GM20431 (cell line): ENCODE measurements around the gene ABCE1.
"Not testable (repeated sequence)": the region's sequence is repeated elsewhere in the genome, so short reads cannot be mapped to it uniquely, and the experiment has no call there.

Source experiments
- in situ Hi-C: fragments of 300-500 bp; cut with MseI, MboI; formaldehyde crosslinking; loops from one replicate; pipeline ENCODE4 v1.15.0; 2020; ENCODE audit warnings: low sequenced_read_pairs; ENCODE audit not compliant: unreplicated experiment

Gene ABCE1

DNA sequence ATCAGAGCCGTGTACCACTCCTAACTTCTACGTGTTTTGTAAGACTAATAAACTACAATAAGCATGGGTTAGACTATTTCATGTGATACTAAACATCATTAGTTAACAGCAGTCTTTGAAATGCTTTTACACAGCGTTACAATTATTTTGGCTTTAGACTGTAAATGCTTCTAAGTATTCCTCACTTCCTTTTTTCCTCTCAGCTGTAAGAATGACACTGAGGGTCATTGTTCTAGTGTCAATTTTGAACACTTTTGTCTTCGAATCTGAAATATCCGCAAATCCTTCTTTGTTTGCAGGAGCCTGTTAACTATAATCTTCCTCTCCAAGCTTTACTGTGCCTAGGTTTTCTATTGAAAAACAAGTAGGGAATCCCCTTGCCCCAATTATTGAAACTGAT is 1.5 kb downstream of the ABCE1 start:
- in situ Hi-C loops = no loop called here

- in situ Hi-C loops = no loop called here
Observed at GRCh38 chr4:145101091-145101490, 3.0 kb downstream of the ABCE1 start.

- in situ Hi-C loops = no loop called here
Observed at GRCh38 chr4:145102619-145103018, 4.5 kb downstream of the ABCE1 start.

GRCh38 chr4:145103496-145103895 is 5.4 kb downstream of the ABCE1 start:
- in situ Hi-C loops = no loop called here

DNA sequence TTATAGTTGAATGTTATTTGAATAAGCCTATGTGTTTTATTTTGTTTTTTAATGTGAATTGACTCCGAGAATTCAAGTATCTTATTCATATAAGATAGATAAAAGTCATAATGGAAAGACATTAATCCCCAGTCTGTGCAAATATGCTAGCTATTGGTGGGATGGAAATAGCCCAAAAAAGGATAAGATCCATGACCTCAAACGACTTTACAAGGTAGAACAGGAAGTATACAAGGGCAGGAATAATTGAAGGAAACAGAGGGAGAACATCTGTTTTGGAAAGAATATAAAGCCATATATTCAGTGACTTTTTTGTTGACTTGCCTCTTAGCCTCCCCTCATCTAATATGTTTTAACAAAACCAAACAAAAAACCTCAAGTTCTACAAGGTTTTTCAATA is 9.0 kb downstream of the ABCE1 start:
- in situ Hi-C loops = no loop called here

- in situ Hi-C loops = no loop called here
Observed at GRCh38 chr4:145108128-145108527, 10.0 kb downstream of the ABCE1 start.

DNA sequence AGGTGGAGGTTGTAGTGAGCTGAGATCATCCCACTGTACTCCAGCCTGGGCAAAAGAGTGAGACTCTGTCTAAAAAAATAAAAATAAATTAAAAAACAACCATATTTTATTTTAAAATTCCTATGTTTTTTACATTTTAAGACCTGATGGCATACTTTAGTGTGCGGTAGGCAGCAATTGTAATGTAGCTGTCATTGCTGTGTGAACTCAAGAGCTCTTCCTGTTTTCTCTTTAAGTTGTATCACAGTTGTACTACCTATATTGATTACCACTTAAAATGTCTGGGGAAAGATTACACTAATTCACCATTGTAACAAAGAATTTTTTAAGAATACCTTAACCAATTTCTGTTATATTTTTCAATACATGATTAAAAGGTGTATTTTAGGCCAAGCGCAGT is 27.3 kb downstream of the ABCE1 start:
- in situ Hi-C loops = no loop called here

GRCh38 chr4:145130130-145130529 is 32.0 kb downstream of the ABCE1 start:
- in situ Hi-C loops = no loop called here

GRCh38 chr4:145130788-145131399 is 32.8 kb downstream of the ABCE1 start:
- in situ Hi-C loops = no loop called here

DNA sequence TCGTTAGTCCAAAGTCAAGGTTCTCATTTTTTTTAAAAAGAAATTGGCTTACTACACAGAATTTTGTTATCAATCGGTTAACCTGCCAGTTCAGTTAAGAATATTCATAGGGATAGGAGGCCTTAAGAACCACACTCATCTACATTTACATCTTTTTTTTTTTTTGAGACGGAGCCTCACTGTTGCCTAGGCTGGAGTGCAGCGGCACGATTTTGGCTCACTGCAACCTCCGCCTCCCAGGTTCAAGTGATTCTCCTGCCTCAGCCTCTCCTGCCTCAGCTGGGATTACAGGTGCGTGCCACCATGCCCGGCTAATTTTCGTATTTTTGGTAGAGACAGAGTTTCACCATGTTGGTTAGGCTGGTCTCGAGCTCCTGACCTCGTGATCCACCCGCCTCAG is 33.7 kb downstream of the ABCE1 start:
- in situ Hi-C loops = no loop called here

DNA sequence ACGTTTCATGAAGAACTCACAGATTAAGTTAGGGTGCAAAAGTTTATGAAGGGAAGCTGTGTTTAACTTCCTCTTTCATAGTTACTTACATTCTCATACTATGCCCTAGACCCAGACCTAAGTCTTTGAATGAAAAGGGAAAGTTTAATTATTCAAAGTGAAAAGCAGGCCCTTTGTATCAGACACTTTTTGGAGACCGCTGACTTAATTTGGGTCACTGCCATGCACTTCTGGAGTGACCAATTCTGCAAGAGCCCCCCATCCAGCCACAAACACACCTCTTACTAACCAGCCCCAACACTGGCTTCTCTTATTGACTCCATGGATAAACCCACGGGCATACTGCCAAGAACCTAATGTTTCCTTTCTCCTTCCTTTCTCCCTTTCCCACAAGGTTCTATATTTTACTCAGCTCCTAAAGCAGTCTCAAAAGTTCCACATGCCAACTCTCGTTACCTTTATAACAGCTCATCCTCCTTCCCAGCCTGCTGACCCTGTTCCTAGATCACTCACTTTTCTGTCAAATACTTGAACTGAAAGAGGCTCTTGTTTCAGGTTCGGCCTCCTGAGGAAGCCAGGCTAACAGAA is 34.5 kb downstream of the ABCE1 start:
- in situ Hi-C loops = no loop called here

GRCh38 chr4:145136219-145136618 is 38.1 kb downstream of the ABCE1 start:
- in situ Hi-C loops = not testable (repeated sequence)

- in situ Hi-C loops = no loop called here
Observed at GRCh38 chr4:145148980-145149379, 50.9 kb downstream of the ABCE1 start.

DNA sequence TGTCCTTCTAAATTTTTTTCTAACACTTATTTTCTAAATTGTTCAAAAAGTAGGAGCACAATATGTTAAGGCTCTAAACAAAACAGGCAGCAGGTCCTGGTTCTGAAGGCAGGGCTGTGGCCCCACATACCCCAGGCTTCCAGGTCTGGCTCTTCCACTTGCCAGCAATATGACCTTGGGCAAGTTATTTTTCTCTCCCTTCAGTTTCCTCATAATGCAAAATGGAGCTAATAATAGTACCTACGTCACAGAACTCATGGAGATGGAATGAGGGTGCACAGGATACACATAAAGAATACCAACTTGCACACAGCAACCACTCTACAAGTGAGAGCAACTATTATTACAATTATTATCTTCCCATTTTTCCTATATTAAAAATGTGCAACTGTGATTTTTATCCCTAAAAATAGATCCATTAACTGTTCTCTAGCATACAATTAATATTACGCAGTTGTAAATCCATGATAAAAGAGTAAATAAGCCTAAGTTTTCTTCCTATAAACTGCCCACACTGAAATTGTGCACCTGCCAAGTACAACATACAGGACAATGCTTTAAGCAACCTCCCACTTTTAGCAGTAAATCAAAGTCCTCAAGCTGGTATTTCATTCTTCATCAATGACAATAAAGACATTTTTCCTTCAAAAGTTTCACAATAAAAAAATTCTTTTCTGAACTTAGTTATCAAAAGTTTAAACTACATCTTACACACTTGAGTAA is 55.2 kb downstream of the ABCE1 start:
- in situ Hi-C loops = no loop called here

DNA sequence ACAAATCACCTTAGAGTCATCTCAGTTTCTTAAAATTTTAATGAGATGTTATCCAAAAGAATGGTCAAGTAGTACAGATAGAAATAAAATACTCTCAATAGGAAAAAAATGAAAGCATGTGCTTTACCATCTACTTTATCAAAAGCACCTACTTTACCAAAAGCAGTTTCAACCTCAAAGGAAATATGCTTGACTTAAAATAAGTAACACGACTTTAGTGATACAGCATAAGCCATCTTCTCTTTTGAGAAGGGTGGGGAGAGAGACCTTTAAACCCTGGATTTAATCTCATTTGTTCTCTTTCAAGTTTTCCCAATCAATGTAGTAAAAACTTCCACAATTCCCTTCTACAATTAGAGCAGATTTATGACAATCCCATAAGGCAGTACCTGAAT is 55.8 kb downstream of the ABCE1 start:
- in situ Hi-C loops = no loop called here

GRCh38 chr4:145154573-145154972 is 56.5 kb downstream of the ABCE1 start:
- in situ Hi-C loops = no loop called here

DNA sequence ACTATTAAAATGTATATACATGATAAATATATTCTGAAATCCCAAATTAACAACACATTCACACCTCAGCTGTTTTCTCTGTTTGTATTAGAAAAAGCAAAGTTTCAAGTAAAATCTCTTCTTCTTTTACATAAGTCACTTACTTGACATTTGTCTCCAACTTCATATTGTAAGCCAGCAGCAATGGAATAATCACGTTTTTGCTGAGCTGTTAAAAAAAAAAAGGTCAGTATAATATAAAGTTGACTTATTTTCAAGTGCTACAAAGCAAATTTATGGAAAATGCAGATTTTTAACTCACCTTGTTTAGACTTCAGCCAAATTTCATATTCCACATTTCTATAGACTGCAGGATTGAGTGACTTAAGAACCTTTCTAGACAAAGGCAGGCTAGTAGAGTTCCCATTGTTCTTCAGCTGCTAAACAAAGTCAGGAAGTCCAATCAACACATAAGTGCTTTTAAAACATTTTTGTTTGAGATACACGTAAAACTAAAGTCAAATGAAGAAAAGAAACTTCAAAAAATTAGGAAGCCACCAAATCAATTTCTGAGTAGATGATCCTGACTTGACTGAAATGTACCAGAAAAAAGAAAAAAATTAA is 57.3 kb downstream of the ABCE1 start:
- in situ Hi-C loops = no loop called here

DNA sequence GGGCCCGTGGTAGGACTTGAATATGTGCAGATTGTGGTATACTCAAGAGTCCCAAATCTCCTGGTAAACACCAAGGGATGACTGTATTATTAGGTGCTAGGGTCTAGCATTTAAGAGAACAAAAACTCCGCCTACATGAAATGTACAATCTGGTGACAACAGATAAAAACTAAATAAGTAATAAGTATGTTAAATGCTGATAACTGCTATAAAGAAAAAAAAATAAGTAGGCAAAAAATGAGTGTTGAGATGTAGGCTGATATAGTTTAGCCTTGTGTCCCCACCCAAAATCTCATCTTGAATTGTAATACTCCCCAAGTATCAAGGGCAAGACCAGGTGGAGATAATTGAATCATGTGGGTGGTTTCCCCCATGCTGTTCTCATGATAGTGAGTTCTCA is 58.9 kb downstream of the ABCE1 start:
- in situ Hi-C loops = no loop called here

- in situ Hi-C loops = no loop called here
Observed at GRCh38 chr4:145161549-145161948, 63.4 kb downstream of the ABCE1 start.

- in situ Hi-C loops = no loop called here
Observed at GRCh38 chr4:145167887-145168286, 69.8 kb downstream of the ABCE1 start.

- in situ Hi-C loops = no loop called here
Observed at GRCh38 chr4:145168581-145169187, 70.6 kb downstream of the ABCE1 start.
